M059J (cell line): Measurements from ENCODE around the gene UBE2QL1. TPM values are rescaled to one million over a fixed set of nuclear protein-coding genes. Genes with fewer than 3 reads are reported as not detected.

Source experiments
- DNase-seq: peaks from one replicate; pipeline ENCODE4 v3.0.0-alpha.2; 2012; ENCODE audit warnings: low read depth
- total RNA-seq: library from RNA; depleted of rRNA; stranded (reverse); fragments of >200 nt; shearing (Covaris generic); gene quantifications from 2 replicates; pipeline ENCODE4 v1.2.3, GENCODE V29; 2014; rRNA removed

Gene UBE2QL1, protein sequence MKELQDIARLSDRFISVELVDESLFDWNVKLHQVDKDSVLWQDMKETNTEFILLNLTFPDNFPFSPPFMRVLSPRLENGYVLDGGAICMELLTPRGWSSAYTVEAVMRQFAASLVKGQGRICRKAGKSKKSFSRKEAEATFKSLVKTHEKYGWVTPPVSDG
- total RNA-seq = 0.02 and 0.44 TPM in 2 replicates

DNA sequence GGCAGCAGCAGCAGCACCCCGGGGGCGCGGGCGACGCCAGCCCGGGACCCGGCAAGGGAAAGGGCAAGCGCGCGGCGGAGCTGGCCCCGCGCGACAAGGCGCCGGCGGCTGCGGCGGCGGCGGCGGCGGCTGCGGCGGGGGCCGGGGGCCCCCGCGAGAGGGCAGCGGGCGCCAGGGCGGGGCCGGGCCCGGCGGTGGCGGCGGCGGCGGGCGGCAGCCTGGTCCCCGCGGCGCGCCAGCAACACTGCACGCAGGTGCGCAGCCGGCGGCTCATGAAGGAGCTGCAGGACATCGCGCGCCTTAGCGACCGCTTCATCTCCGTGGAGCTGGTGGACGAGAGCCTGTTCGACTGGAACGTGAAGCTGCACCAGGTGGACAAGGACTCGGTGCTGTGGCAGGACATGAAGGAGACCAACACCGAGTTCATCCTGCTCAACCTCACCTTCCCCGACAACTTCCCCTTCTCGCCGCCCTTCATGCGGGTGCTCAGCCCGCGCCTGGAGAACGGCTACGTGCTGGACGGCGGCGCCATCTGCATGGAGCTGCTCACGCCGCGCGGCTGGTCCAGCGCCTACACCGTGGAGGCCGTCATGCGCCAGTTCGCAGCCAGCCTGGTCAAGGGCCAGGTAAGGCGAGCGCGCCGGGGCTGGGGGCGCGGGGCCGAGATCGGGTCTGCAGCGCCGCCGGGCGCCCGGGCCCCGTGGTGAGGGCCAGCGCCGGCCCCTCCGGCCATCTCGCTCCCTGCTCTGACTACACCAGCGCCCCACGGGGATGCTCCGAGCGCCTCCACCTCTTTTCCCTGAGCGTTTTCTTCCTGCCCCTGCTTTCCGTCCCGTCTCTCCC, at the start of gene UBE2QL1:
Gene UBE2QL1 (plus strand): TSS at position 238 of the 843 bp plus-strand sequence. CDS start 35 bp downstream, at position 273.
- no peak for DNase-seq

DNA sequence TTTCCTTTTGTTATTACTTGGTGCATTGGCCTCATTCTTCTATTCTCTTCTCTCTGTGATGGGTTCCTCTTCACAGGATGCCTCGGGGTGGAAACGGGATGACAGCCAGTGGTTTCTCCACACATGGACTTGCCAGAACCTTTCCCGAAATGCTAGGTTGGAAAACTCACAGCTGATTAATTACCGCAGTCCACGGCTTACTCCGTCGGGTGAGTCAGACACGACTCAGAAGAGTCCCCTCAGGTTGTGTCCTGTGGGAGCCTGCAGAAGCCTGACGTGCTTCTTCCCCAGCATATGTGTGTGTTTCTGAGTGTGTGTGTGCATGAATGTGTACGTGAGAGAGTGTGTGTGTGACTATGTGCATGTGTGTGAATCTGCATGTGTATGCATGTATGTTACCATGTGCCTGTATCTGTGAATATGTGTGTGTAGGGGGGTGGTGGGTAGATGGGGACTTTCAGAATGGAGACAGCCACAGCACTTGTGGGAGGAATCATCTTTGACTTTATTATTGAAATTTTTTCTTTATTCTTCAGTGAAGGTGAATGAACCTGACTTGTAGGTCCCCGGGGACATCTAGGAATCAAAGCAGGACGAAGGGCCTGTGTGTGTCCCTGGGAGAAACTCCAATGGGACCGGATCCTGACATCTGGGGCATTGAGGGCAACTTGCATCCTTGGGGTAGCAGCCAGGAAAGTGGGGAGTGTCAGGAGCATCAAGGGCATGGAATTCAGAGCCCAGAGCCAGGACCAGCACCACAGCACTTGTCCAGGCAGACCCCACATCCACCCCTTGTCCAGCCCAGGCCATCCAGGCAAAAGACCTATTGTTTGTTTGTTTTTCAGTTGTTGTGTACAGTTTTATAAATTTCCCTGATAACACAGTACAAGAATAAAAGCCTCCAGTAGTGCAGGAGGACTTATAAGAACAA, 48.4 kb upstream of the UBE2QL1 start:
- DNase-seq = peak; percentile 79

GRCh38 chr5:6401410-6401809, 47.2 kb upstream of the UBE2QL1 start:
- DNase-seq = no peak

DNA sequence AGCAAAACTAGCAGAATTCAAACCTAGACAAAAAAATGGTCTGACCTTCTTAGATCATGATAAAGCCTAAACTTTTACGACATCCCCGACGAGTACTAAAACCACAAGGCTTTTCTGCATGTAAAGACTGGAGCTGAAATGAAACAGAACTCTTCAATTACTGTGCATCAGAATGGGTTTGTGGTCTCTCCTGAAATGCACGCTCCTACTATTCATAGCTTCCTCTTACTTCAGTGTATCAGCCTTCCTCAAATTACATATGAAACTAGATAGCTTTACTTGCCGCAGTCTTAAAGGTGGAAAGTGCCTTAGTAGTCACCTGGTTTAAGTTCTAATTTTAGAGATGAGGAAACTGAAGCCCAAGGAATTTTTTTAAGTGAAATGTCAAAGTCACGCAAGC, 45.7 kb upstream of the UBE2QL1 start:
- peak; percentile 37 for DNase-seq

GRCh38 chr5:6403416-6403815, 45.2 kb upstream of the UBE2QL1 start:
- DNase-seq = no peak

DNA sequence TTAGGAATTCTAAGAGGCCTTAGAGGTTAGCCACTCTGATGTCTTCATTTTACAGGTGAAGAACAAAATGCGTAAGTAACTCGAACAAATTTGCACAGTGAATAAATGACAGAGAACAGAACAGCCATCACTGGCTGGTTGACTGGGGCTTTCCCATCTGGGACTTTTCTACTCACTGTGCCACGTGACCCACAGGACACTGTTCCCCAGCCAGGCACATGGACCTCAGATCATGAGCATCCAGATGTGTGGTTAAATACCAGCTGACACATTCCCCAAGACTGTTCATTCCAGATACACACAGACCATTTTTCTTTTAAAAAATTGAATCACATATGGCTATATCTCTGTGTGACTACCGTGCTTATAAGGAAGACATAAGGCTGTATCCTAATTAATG, 44.5 kb upstream of the UBE2QL1 start:
- DNase-seq = peak; percentile 61

- DNase-seq = no peak
Observed at GRCh38 chr5:6405591-6405990, 43.1 kb upstream of the UBE2QL1 start.

GRCh38 chr5:6407558-6408259, 41.0 kb upstream of the UBE2QL1 start:
- no peak for DNase-seq

GRCh38 chr5:6408260-6408596, 40.4 kb upstream of the UBE2QL1 start:
- no peak for DNase-seq

- DNase-seq = peak; percentile 40
Observed at GRCh38 chr5:6408627-6409446, 39.8 kb upstream of the UBE2QL1 start.

- no peak for DNase-seq
Observed at GRCh38 chr5:6410421-6410820, 38.2 kb upstream of the UBE2QL1 start.

GRCh38 chr5:6411141-6411540, 37.5 kb upstream of the UBE2QL1 start:
- DNase-seq = peak; percentile 7

- no peak for DNase-seq
Observed at GRCh38 chr5:6412811-6413210, 35.8 kb upstream of the UBE2QL1 start.

DNA sequence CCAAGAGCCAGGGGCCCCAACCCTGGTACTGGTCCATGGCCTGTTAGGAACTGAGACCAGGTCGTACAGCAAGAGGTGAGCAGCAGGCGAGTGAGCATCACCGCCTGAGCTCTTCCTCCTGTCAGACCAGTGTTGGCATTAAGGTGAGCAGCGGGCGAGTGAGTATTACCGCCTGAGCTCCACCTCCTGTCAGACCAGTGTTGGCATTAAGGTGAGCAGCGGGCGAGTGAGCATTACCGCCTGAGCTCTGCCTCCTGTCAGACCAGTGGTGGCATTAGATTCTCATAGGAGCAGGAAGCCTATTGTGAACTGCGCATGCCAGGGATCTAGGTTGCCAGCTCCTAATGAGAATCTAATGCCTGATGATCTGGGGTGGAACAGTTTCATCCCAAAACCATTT, 31.0 kb upstream of the UBE2QL1 start:
- no peak for DNase-seq

DNA sequence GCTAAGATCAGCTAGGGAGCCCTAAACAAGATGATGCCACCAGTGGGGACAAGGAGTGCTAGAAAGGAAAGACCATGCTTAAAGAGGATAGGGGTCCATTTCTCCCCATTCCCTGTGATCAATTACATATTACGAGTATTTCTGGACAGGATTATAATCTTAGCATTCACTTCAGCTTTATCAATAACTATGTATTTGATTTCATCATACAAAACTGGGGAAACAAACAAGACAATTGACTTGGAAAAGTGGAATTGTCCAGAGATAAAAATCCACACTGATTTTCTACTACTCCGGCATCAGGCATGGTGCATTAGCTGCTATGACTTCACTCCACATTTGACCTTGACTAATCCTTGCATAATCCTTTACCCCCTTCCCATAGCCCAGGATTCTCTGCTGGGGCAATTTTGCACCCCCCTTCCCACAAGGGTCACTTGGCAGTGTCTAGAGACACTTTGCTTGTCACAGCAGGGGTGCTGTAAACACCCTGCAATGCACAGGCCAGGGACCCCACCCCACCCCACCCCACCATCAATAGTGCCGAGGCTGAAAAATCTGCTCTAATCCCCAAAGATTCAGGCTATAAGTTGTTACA, 29.9 kb upstream of the UBE2QL1 start:
- no peak for DNase-seq

GRCh38 chr5:6419340-6419852, 29.3 kb upstream of the UBE2QL1 start:
- DNase-seq = peak; percentile 34

- DNase-seq = peak; percentile 32
Observed at GRCh38 chr5:6423327-6424109, 25.1 kb upstream of the UBE2QL1 start.

DNA sequence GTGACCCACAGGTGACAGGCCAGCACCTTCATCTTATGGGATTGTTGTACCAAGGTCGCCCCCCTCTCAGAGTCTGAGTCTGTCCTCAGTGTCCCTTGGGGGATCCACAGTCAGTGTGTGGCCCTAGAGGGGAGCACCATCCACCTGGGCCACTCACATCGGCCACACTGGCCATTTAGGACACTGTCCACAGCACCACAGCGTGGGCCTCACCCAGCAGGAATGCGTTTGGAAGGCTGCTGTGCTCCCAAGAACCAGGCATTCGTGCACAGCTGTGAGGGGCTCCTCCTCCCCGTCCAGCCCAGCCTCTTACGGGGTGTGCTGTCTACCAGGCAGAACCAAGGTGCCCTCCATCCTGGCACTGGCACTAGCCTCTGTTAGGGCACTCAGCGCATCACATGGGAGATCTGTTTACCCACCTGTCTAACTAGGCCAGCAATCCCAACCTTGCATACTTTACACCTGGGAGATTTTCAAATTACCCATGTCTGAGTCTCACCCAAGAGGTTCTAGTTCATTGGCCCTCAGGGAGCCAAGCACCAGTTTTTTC, 24.5 kb upstream of the UBE2QL1 start:
- DNase-seq = no peak

DNA sequence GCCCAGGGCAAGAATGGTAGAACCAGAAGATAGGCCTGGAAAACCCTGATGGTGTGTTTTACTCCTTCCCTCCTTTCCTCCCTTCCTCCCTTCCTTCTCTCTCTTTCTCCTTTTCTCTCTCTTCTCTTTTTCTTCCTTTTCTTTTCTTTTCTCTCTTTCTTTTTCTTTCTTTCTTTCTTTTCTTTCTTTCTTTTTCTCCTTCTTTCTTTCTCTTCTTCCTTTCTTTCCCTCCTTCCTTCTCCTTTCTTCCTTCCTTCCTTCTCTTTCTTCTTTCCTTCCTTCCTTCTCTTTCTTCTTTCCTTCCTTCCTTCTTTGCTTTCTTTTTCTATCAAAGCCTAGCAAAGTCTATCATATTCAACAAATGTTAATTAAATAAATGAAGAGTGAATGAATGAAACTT, 24.0 kb upstream of the UBE2QL1 start:
- no peak for DNase-seq
